A549 (cell line): ENCODE data around the gene ARHGAP30. TPM values are rescaled to one million over a fixed set of nuclear protein-coding genes. Genes with fewer than 3 reads are reported as not detected.
A peak's percentile ranks its signal among the peaks of the same experiment; 100 is the strongest.

Experiments
- ATAC-seq, 2 experiments: fragments of 200-7000 bp in 1 of 2; fragments of >200 bp in 1 of 2; cut with Nextera tagmentation in 1 of 2; cut with Tn5 transposase in 1 of 2; 3 replicates each; pipeline versions ENCODE4 v1.8.0 to v1.9.1; 2018 to 2020; ENCODE audit warnings: mild to moderate bottlenecking in 1 of 2, moderate library complexity in 1 of 2
- CTCF ChIA-PET: fragments of 300-600 bp; sonication (Branson Sonifier 250); formaldehyde crosslinking; extraction: SDS; loops from one replicate; lab custom pipeline; 2021; ENCODE audit warnings: antibody characterized with exemption, inconsistent platforms; lab: Yijun Ruan, JAX
- POLR2A ChIA-PET: fragments of 350-600 bp; formaldehyde crosslinking; extraction: SDS; loops from one replicate; lab custom pipeline; 2021; ENCODE audit warnings: antibody characterized with exemption, inconsistent platforms; lab: Yijun Ruan, JAX
- DNase-seq, 2 experiments: peaks; one replicate each; pipeline versions ENCODE4 v3.0.0 to v3.0.0-alpha.2; 2011 to 2016; ENCODE audit warnings: low read depth in 1 of 2, low spot score in 1 of 2
- FAIRE-seq: peaks from 2 replicates; lab custom pipeline; 2011; peaks lifted over from hg19 to GRCh38; lab: Jason Lieb, UNC
- H3K27ac ChIP-seq, 2 experiments: fragments of >200 bp; sonication (Bioruptor Twin); formaldehyde crosslinking; 3 replicates each; pipeline ENCODE4 v1.5.1; 2016 to 2017
- H3K4me1 ChIP-seq: fragments of >200 bp; sonication (Bioruptor Twin); formaldehyde crosslinking; 3 replicates; pipeline ENCODE4 v1.6.1; 2016
- H3K4me2 ChIP-seq: fragments of >200 bp; sonication (Bioruptor Twin); formaldehyde crosslinking; 3 replicates; pipeline ENCODE4 v1.6.1; 2016
- H3K4me3 ChIP-seq: fragments of >200 bp; sonication (Bioruptor Twin); formaldehyde crosslinking; 3 replicates; pipeline ENCODE4 v1.5.1; 2016
- H3K9me3 ChIP-seq: fragments of >200 bp; sonication (Bioruptor Twin); formaldehyde crosslinking; 3 replicates; pipeline ENCODE4 v1.6.1; 2016
- CBX2 ChIP-seq: fragments of 200-600 bp; sonication (generic); IDR thresholded peaks from 2 replicates; pipeline ENCODE4 v1.6.1; 2016; ENCODE audit warnings: low read depth, mild to moderate bottlenecking, borderline replicate concordance
- CHD2 ChIP-seq: fragments of 150-350 bp; IDR thresholded peaks from 2 replicates; pipeline ENCODE4 v1.6.1; 2014; ENCODE audit warnings: low read length; ENCODE audit not compliant: partially characterized antibody
- CHD4 ChIP-seq: fragments of 200-600 bp; sonication (generic); IDR thresholded peaks from 2 replicates; pipeline ENCODE4 v1.6.1; 2016; ENCODE audit warnings: antibody characterized with exemption, mild to moderate bottlenecking, borderline replicate concordance
- EHMT2 ChIP-seq: fragments of 200-600 bp; sonication (generic); IDR thresholded peaks from 2 replicates; pipeline ENCODE4 v1.6.1; 2016; ENCODE audit warnings: antibody characterized with exemption, low read depth, mild to moderate bottlenecking, moderate library complexity
- EP300 ChIP-seq, 2 experiments: fragments of >200 bp; sonication (Bioruptor Twin); formaldehyde crosslinking; IDR thresholded peaks; 2 replicates in 1 of 2; 3 replicates in 1 of 2; pipeline ENCODE4 v1.6.1; 2016 to 2017
- FOSL2 ChIP-seq, 2 experiments: fragments of 450-650 bp in 1 of 2; fragments of >200 bp in 1 of 2; sonication (Bioruptor Twin) in 1 of 2; formaldehyde crosslinking; IDR thresholded peaks; 2 replicates each; pipeline versions ENCODE4 v1.5.0 to v1.6.1; 2016 to 2020; ENCODE audit warnings: mild to moderate bottlenecking in 1 of 2, moderate library complexity in 1 of 2
- GATA3 ChIP-seq: IDR thresholded peaks from 2 replicates; pipeline ENCODE4 v1.6.1; 2012; ENCODE audit warnings: borderline replicate concordance
- HEYL ChIP-seq: fragments of 250-450 bp; sonication (Bioruptor Pico); IDR thresholded peaks from 2 replicates; pipeline ENCODE4 v1.8.0; 2021; ENCODE audit warnings: mild to moderate bottlenecking, moderate library complexity
- MAFK ChIP-seq: fragments of 450-650 bp; IDR thresholded peaks from 2 replicates; pipeline ENCODE4 v1.6.1; 2014; ENCODE audit not compliant: partially characterized antibody
- POLR2A ChIP-seq: IDR thresholded peaks from 2 replicates; pipeline ENCODE4 v1.6.1; 2012; ENCODE audit warnings: mild to moderate bottlenecking, low read length
- POLR2AphosphoS2 ChIP-seq: conservative IDR thresholded peaks from 2 replicates; pipeline ENCODE4 v1.6.1; 2012; ENCODE audit warnings: low read length, improper control_type of control experiment, inconsistent platforms
- RAD21 ChIP-seq, 2 experiments: fragments of >200 bp in 1 of 2; sonication (Bioruptor Twin) in 1 of 2; formaldehyde crosslinking in 1 of 2; IDR thresholded peaks in 1 of 2; conservative IDR thresholded peaks in 1 of 2; 2 replicates in 1 of 2; 3 replicates in 1 of 2; pipeline ENCODE4 v1.6.1; 2012 to 2018; ENCODE audit warnings: inconsistent platforms in 1 of 2
- RNF2 ChIP-seq: fragments of 200-600 bp; sonication (generic); IDR thresholded peaks from 2 replicates; pipeline ENCODE4 v1.6.1; 2016; ENCODE audit warnings: low read depth, mild to moderate bottlenecking, antibody characterized with exemption, moderate library complexity, borderline replicate concordance
- SMC3 ChIP-seq: fragments of >200 bp; sonication (Bioruptor Twin); formaldehyde crosslinking; IDR thresholded peaks from 3 replicates; pipeline ENCODE4 v1.6.1; 2018; ENCODE audit warnings: inconsistent platforms
- SREBF2 ChIP-seq: fragments of 450-650 bp; IDR thresholded peaks from 2 replicates; pipeline ENCODE4 v1.6.1; 2014; ENCODE audit warnings: mild to moderate bottlenecking, moderate library complexity
- TP53 ChIP-seq: fragments of 250-450 bp; sonication (Bioruptor Pico); IDR thresholded peaks from 2 replicates; pipeline ENCODE4 v1.5.0; 2021; ENCODE audit warnings: mild to moderate bottlenecking, moderate library complexity
- WGBS: methylation state at CpG from one replicate; pipeline ENCODE4 v1.1.6; 2017; ENCODE audit errors: missing lambda C conversion rate; 5-methylcytosine and 5-hydroxymethylcytosine counted together
- polyA plus RNA-seq, 4 experiments: library from polyadenylated mRNA; depleted of rRNA in 3 of 4; stranded (reverse); fragments of >200 nt; fragmentation: RNase III in 1 of 4; extraction: RNeasy Plus Mini Kit Qiagen cat#74134 plus additional on column Dnase treatment in 1 of 4; gene quantifications; 2 replicates in 3 of 4; 3 replicates in 1 of 4; pipeline ENCODE4 v1.2.3, GENCODE V29; 2011 to 2017
- TF ChIP-seq, protein P1 (sequence below): fragments of 150-350 bp; IDR thresholded peaks from 2 replicates; pipeline ENCODE4 v1.6.1; 2014; ENCODE audit warnings: low read depth, mild to moderate bottlenecking, low read length
- TF ChIP-seq, protein P2 (sequence below): fragments of 250-450 bp; sonication (Bioruptor Pico); IDR thresholded peaks from 2 replicates; pipeline ENCODE4 v1.5.0; 2021; ENCODE audit warnings: mild to moderate bottlenecking, moderate library complexity, borderline replicate concordance
- TF ChIP-seq, protein P3 (sequence below): IDR thresholded peaks from 2 replicates; pipeline ENCODE4 v1.6.1; 2012; ENCODE audit warnings: low read depth, borderline replicate concordance

The ARHGAP30 gene
- polyA plus RNA-seq, 2 of the 4 experiments (the other 2 are of a cell fraction) = 0.06 to 0.13 TPM

DNA sequence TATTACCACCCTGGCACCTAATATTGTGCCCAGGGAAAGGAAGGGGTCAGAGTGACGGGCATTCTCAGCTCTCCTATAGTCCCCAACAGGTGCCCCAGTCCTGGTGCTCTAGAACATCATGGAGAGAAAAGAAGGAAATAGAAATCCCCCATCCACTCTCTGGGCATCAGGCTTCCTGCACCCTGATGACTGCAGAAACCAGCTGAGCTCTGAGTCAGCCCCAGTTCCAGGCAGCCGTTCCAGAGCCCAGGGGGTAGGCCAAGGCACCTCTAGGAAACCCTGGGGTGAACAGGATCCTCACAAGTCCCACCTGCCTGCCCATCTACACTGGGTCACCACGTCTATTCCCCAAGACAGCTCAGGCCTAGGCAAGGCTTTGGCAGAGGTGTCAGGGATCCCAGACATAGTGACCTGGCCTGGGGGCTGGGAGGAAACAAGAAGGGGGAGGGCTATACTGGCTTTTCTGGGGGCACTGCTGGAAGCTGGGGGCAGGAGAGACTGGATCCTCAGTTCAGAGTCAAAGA, 19.0 kb upstream of the ARHGAP30 start:
- H3K4me1 ChIP-seq = peaks cover 58% of the 10 kb centered on the region
- DNase-seq (no peak), ATAC-seq (peak; percentile 41 to 44; a peak in 5 of 6 replicates)
- no peak overlapping the region for H3K4me3 ChIP-seq
- 54% methylated on average over 3 of the region's 3 CpGs for WGBS
- H3K9me3 ChIP-seq = no peaks in the 10 kb centered on the region
- POLR2A ChIA-PET = interaction anchor here (0.6 kb wide), 1 partner anchor 17 kb away, joined by 3 read pairs; no protein-coding TSS in a partner anchor
- TF ChIP-seq HEYL (CRISPR knock-in tag) (no peak), CBX2 (no peak), SMC3 (no peak), FOSL2 (IDR thresholded peaks at IDR 0.05) (no peak), FOSL2 (CRISPR knock-in tag; IDR thresholded peaks at IDR 0.05) (0 out of 2 replicates have a peak, but pooled peaks have one; percentile 19)
- TF ChIP-seq, all 56 proteins: peak for 1
- Histone ChIP-seq H3K4me2 (no peak overlapping the region), H3K27ac (peak overlapping the region; percentile 62 to 78)
- CTCF ChIA-PET = interaction anchor here (0.6 to 12.7 kb wide), 4 partner anchors 8 to 219 kb away, joined by 3 to 167 read pairs (median 39); partner anchors contain the start of genes ARHGAP30, KLHDC9 and USF1
- FAIRE-seq = no peak

DNA sequence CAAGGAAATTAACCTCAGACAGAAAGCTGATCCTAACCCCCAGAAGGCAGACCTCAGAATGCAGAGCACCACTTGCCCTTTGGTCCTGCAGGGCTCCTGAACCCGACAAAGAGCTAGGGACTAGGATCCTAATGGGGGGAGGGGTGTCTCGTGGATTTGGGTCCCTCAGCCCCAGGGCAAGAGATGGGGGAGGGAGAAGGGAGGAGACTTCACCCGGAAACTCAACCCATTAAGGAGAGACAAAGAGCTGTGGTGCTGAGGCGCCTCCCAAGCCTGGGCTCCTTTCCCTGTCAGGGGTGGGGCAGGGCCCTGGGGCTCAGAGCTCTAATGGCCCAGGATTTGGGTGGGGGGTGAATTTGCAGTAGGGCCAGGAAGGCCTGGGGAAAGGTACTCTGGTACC, 16.8 kb upstream of the ARHGAP30 start:
- Histone ChIP-seq H3K4me1 (peaks cover 61% of the 10 kb centered on the region), H3K4me2 (no peak overlapping the region), H3K9me3 (no peaks in the 10 kb centered on the region), H3K4me3 (no peak overlapping the region), H3K27ac (peak overlapping the region; percentile 88; a peak in 5 of 6 replicates)
- ATAC-seq (no peak), FAIRE-seq (no peak), DNase-seq (no peak)
- no peak for TF ChIP-seq SREBF2
- TF ChIP-seq EHMT2 = no peak
- no peak for TF ChIP-seq SMC3
- no peak for TF ChIP-seq GATA3
- TF ChIP-seq, protein P1, sequence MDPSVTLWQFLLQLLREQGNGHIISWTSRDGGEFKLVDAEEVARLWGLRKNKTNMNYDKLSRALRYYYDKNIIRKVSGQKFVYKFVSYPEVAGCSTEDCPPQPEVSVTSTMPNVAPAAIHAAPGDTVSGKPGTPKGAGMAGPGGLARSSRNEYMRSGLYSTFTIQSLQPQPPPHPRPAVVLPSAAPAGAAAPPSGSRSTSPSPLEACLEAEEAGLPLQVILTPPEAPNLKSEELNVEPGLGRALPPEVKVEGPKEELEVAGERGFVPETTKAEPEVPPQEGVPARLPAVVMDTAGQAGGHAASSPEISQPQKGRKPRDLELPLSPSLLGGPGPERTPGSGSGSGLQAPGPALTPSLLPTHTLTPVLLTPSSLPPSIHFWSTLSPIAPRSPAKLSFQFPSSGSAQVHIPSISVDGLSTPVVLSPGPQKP = no peak
- no peak for TF ChIP-seq TP53 (CRISPR knock-in tag)
- TF ChIP-seq RNF2 = no peak
- no peak for TF ChIP-seq RAD21 (conservative IDR thresholded peaks at IDR 0.05 in 1 of 2, IDR thresholded peaks at IDR 0.05 in 1 of 2)
- TF ChIP-seq POLR2A = no peak
- TF ChIP-seq MAFK = no peak
- TF ChIP-seq, protein P2, sequence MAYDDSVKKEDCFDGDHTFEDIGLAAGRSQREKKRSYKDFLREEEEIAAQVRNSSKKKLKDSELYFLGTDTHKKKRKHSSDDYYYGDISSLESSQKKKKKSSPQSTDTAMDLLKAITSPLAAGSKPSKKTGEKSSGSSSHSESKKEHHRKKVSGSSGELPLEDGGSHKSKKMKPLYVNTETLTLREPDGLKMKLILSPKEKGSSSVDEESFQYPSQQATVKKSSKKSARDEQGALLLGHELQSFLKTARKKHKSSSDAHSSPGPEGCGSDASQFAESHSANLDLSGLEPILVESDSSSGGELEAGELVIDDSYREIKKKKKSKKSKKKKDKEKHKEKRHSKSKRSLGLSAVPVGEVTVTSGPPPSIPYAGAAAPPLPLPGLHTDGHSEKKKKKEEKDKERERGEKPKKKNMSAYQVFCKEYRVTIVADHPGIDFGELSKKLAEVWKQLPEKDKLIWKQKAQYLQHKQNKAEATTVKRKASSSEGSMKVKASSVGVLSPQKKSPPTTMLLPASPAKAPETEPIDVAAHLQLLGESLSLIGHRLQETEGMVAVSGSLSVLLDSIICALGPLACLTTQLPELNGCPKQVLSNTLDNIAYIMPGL (CRISPR knock-in tag) = no peak
- TF ChIP-seq CHD4 = no peak
- no peak for TF ChIP-seq POLR2AphosphoS2
- TF ChIP-seq, protein P3, sequence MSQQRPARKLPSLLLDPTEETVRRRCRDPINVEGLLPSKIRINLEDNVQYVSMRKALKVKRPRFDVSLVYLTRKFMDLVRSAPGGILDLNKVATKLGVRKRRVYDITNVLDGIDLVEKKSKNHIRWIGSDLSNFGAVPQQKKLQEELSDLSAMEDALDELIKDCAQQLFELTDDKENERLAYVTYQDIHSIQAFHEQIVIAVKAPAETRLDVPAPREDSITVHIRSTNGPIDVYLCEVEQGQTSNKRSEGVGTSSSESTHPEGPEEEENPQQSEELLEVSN = no peak
- no peak for TF ChIP-seq EP300 (IDR thresholded peaks at IDR 0.05)
- no peak for TF ChIP-seq CBX2
- no peak for TF ChIP-seq HEYL (CRISPR knock-in tag)
- TF ChIP-seq CHD2 = no peak
- POLR2A ChIA-PET = no interaction called here
- CTCF ChIA-PET = interaction anchor here (0.9 to 12.7 kb wide), 7 partner anchors 11 to 93 kb away, joined by 3 to 167 read pairs (median 4); partner anchors contain the start of genes ARHGAP30 and KLHDC9
- 54% methylated on average over 3 of the region's 4 CpGs for WGBS
